Sigmoid colon (tissue), 4 donors: ENCODE results near the gene PNPLA6.

Experiments used
- CTCF ChIP-seq, 4 experiments: fragments of 450-650 bp in 3 of 4; fragments of 200-600 bp in 1 of 4; IDR thresholded peaks; one replicate each; pipeline ENCODE4 v1.5.1; 2016 to 2019; ENCODE audit warnings: antibody characterized with exemption in 4 of 4, mild to moderate bottlenecking in 3 of 4, moderate library complexity in 2 of 4
- EP300 ChIP-seq, 4 donors: sonication (generic); formaldehyde crosslinking; IDR thresholded peaks; one replicate each; pipeline ENCODE4 v1.6.1; 2017; ENCODE audit warnings: antibody characterized with exemption in 4 of 4
- POLR2A ChIP-seq, 2 donors: fragments of 450-650 bp; IDR thresholded peaks; one replicate each; pipeline ENCODE4 v1.6.1; 2016; ENCODE audit warnings: antibody characterized with exemption in 2 of 2, mild to moderate bottlenecking in 2 of 2, moderate library complexity in 2 of 2
- POLR2AphosphoS5 ChIP-seq, 4 donors: sonication (generic); formaldehyde crosslinking; IDR thresholded peaks; one replicate each; pipeline ENCODE4 v1.6.1; 2017; ENCODE audit warnings: antibody characterized with exemption in 4 of 4

GRCh38 chr19:7535998-7536695 lies 630 bp downstream of the PNPLA6 start:
- TF ChIP-seq POLR2A (IDR thresholded peaks at IDR 0.05): no peak
- TF ChIP-seq POLR2AphosphoS5 (IDR thresholded peaks at IDR 0.05): no peak
- no peak for TF ChIP-seq CTCF (IDR thresholded peaks at IDR 0.05)
- no peak for TF ChIP-seq EP300 (IDR thresholded peaks at IDR 0.05)
